IMR-90 (cell line): ENCODE results near the gene TDRKH. TPM values are rescaled to one million over a fixed set of nuclear protein-coding genes. Genes with fewer than 3 reads are reported as not detected.

Source experiments
- ATAC-seq: fragments of 200-7000 bp; cut with Tn5 transposase; 2 replicates; pipeline ENCODE4 v1.9.1; 2020; ENCODE audit warnings: low read depth, mild to moderate bottlenecking, moderate library complexity
- BruUV-seq: library from RNA; stranded (reverse); fragments of 400-500 nt; replicated peaks from 2 replicates; lab custom pipeline; 2021; lab: Mats Ljungman, UMichigan
- CTCF ChIA-PET: fragments of 300-600 bp; formaldehyde crosslinking; extraction: SDS; loops from one replicate; lab custom pipeline; 2021; ENCODE audit warnings: antibody characterized with exemption; lab: Yijun Ruan, JAX
- POLR2A ChIA-PET: fragments of 300-600 bp; sonication (Branson Sonifier 250); formaldehyde crosslinking; loops from one replicate; lab custom pipeline; 2022; ENCODE audit warnings: antibody characterized with exemption; ENCODE audit not compliant: unreplicated experiment; lab: Charles Lee
- DNase-seq: peaks from one replicate; pipeline ENCODE4 v3.0.0; 2013
- H2AFZ ChIP-seq: replicated peaks from 2 replicates; pipeline ENCODE3; 2013; ENCODE audit warnings: low read length, mild to moderate bottlenecking; ENCODE audit not compliant: poor library complexity
- H2AK5ac ChIP-seq: 2 replicates; pipeline ENCODE4 v1.6.1; 2013; ENCODE audit warnings: low read depth, low read length, inconsistent platforms
- H2AK9ac ChIP-seq: replicated peaks from 2 replicates; pipeline ENCODE3; 2013; ENCODE audit warnings: mild to moderate bottlenecking, low read depth, low read length, moderate library complexity; ENCODE audit not compliant: poor library complexity
- H2BK120ac ChIP-seq: 2 replicates; pipeline ENCODE4 v1.6.1; 2013; ENCODE audit warnings: low read depth, low read length, inconsistent platforms
- H2BK15ac ChIP-seq: 3 replicates; pipeline ENCODE4 v1.6.1; 2013; ENCODE audit warnings: low read depth, low read length, inconsistent platforms
- H2BK20ac ChIP-seq: 2 replicates; pipeline ENCODE4 v1.6.1; 2013; ENCODE audit warnings: low read depth, mild to moderate bottlenecking, inconsistent platforms, low read length, moderate library complexity
- H2BK5ac ChIP-seq: 2 replicates; pipeline ENCODE4 v1.6.1; 2013; ENCODE audit warnings: mild to moderate bottlenecking, low read depth, low read length, inconsistent platforms; ENCODE audit not compliant: poor library complexity, severe bottlenecking
- H3K14ac ChIP-seq: replicated peaks from 2 replicates; pipeline ENCODE4 v1.6.1; 2013; ENCODE audit warnings: low read depth, low read length, inconsistent platforms
- H3K18ac ChIP-seq: 2 replicates; pipeline ENCODE4 v1.6.1; 2013; ENCODE audit warnings: low read depth, low read length, control low read depth
- H3K23ac ChIP-seq: 2 replicates; pipeline ENCODE4 v1.6.1; 2013; ENCODE audit warnings: low read depth, low read length, inconsistent platforms
- H3K27ac ChIP-seq: 2 replicates; pipeline ENCODE4 v1.5.1; 2013; ENCODE audit warnings: mild to moderate bottlenecking, control low read depth, low read length; ENCODE audit not compliant: insufficient read depth
- H3K27me3 ChIP-seq: 2 replicates; pipeline ENCODE4 v1.6.1; 2013; ENCODE audit warnings: low read length; ENCODE audit not compliant: control insufficient read depth, insufficient read depth
- H3K36me3 ChIP-seq: 2 replicates; pipeline ENCODE4 v1.6.1; 2013; ENCODE audit warnings: low read length, mixed read lengths; ENCODE audit not compliant: control insufficient read depth, insufficient read depth
- H3K4ac ChIP-seq: 2 replicates; pipeline ENCODE4 v1.6.1; 2013; ENCODE audit warnings: low read depth, low read length, inconsistent platforms
- H3K4me1 ChIP-seq: 2 replicates; pipeline ENCODE4 v1.6.1; 2013; ENCODE audit warnings: low read length, mixed read lengths; ENCODE audit not compliant: control insufficient read depth, insufficient read depth
- H3K4me2 ChIP-seq: 2 replicates; pipeline ENCODE4 v1.6.1; 2013; ENCODE audit warnings: low read depth, mild to moderate bottlenecking, control low read depth, low read length, moderate library complexity
- H3K4me3 ChIP-seq: 2 replicates; pipeline ENCODE4 v1.5.1; 2013; ENCODE audit warnings: low read depth, mild to moderate bottlenecking, control low read depth, low read length, moderate library complexity; ENCODE audit not compliant: insufficient read depth
- H3K56ac ChIP-seq: 2 replicates; pipeline ENCODE4 v1.6.1; 2013; ENCODE audit warnings: low read length, inconsistent platforms; ENCODE audit not compliant: insufficient read depth; ENCODE audit errors: extremely low read depth
- H3K79me1 ChIP-seq, 2 experiments: 2 replicates each; pipeline ENCODE4 v1.6.1; 2013; ENCODE audit warnings: low read length in 2 of 2, inconsistent platforms in 1 of 2, low read depth in 1 of 2
- H3K9ac ChIP-seq: 2 replicates; pipeline ENCODE4 v1.6.1; 2013; ENCODE audit warnings: low read depth, low read length, control low read depth
- H3K9me1 ChIP-seq: 2 replicates; pipeline ENCODE4 v1.6.1; 2013; ENCODE audit warnings: low read length, inconsistent platforms; ENCODE audit not compliant: insufficient read depth
- H3K9me3 ChIP-seq: 2 replicates; pipeline ENCODE4 v1.6.1; 2013; ENCODE audit warnings: low read length; ENCODE audit not compliant: control insufficient read depth, insufficient read depth
- H4K20me1 ChIP-seq: 2 replicates; pipeline ENCODE4 v1.6.1; 2013; ENCODE audit warnings: low read length, inconsistent platforms; ENCODE audit not compliant: insufficient read depth
- H4K5ac ChIP-seq: 2 replicates; pipeline ENCODE4 v1.6.1; 2013; ENCODE audit warnings: mild to moderate bottlenecking, low read depth, low read length, control low read depth
- H4K8ac ChIP-seq, 2 experiments: 2 replicates each; pipeline ENCODE4 v1.6.1; 2013; ENCODE audit warnings: low read depth in 2 of 2, low read length in 2 of 2, control low read depth in 1 of 2, inconsistent platforms in 1 of 2
- H4K91ac ChIP-seq: 2 replicates; pipeline ENCODE4 v1.6.1; 2013; ENCODE audit warnings: low read depth, low read length, inconsistent platforms; ENCODE audit not compliant: insufficient read depth
- BHLHE40 ChIP-seq: fragments of 150-350 bp; IDR thresholded peaks from 2 replicates; pipeline ENCODE4 v1.6.1; 2016; ENCODE audit warnings: mild to moderate bottlenecking, low read depth, low read length
- FOS ChIP-seq: fragments of 150-350 bp; IDR thresholded peaks from 2 replicates; pipeline ENCODE4 v1.6.1; 2016; ENCODE audit warnings: low read depth, low read length
- MAFK ChIP-seq: IDR thresholded peaks from 2 replicates; pipeline ENCODE4 v1.6.1; 2012; ENCODE audit warnings: low read depth, low read length, improper control_type of control experiment
- MXI1 ChIP-seq: IDR thresholded peaks from 2 replicates; pipeline ENCODE4 v1.6.1; 2012; ENCODE audit warnings: low read depth, mild to moderate bottlenecking, low read length, moderate library complexity, borderline replicate concordance
- POLR2A ChIP-seq: IDR thresholded peaks from 2 replicates; pipeline ENCODE4 v1.6.1; 2012; ENCODE audit warnings: mild to moderate bottlenecking, low read depth, low read length
- RCOR1 ChIP-seq: IDR thresholded peaks from 2 replicates; pipeline ENCODE4 v1.6.1; 2012; ENCODE audit warnings: mild to moderate bottlenecking, low read length, improper control_type of control experiment; ENCODE audit not compliant: insufficient replicate concordance
- RFX5 ChIP-seq: IDR thresholded peaks from 2 replicates; pipeline ENCODE4 v1.8.0; 2012; ENCODE audit warnings: low read depth, mild to moderate bottlenecking, low read length, moderate library complexity
- SMC3 ChIP-seq: fragments of 150-350 bp; IDR thresholded peaks from 2 replicates; pipeline ENCODE4 v1.6.1; 2016; ENCODE audit warnings: low read depth, mild to moderate bottlenecking, antibody characterized with exemption, low read length, moderate library complexity
- WGBS, 2 experiments: methylation state at CpG; one replicate each; pipeline versions ENCODE4 v1.1.5 to v1.1.7; 2013; ENCODE audit warnings: missing lambda C conversion rate in 2 of 2; ENCODE audit not compliant: insufficient read length in 1 of 2; ENCODE audit errors: extremely low coverage in 2 of 2; 5-methylcytosine and 5-hydroxymethylcytosine counted together
- dilution Hi-C: fragments of 300-500 bp; cut with HindIII; formaldehyde crosslinking; loops from one replicate; pipeline ENCODE4 v1.14.3; 2018; ENCODE audit warnings: low sequenced_read_pairs; ENCODE audit not compliant: unreplicated experiment
- in situ Hi-C: fragments of 300-500 bp; cut with MboI; formaldehyde crosslinking; loops from 3 replicates; pipeline ENCODE4 v1.14.3; 2019; ENCODE audit warnings: low sequenced_read_pairs, inconsistent platforms, mixed read lengths
- intact Hi-C: fragments of 100-400 bp; cut with micrococcal nuclease; formaldehyde crosslinking; loops from 2 replicates; pipeline ENCODE4 v1.10.0; 2022
- polyA plus RNA-seq, 3 experiments: library from polyadenylated mRNA; depleted of rRNA; stranded (reverse); fragments of >200 nt; gene quantifications; 2 replicates each; pipeline ENCODE4 v1.2.3, GENCODE V29; 2012; ENCODE audit warnings: low replicate concordance in 1 of 3
- total RNA-seq: library from RNA; depleted of rRNA; stranded (reverse); fragments of >200 nt; gene quantifications from 2 replicates; pipeline ENCODE4 v1.2.3, GENCODE V29; 2012

Gene TDRKH
- total and polyA plus RNA-seq, 2 of the 4 experiments (the other 2 are of a cell fraction) = 1.2 to 2.2 TPM

- no TSS peak for BruUV-seq
These were observed 25.5 kb upstream of the TDRKH start for GRCh38 chr1:151815716-151816327.

More at GRCh38 chr1:151815716-151816327, 25.5 kb upstream of the TDRKH start:
- H2BK15ac ChIP-seq = no peak overlapping the region
- intact Hi-C loops = no loop called here
- no peak overlapping the region for H3K14ac ChIP-seq
- no peak overlapping the region for H2BK5ac ChIP-seq
- H3K4me2 ChIP-seq = no peak overlapping the region
- no peaks in the 10 kb centered on the region for H3K9me1 ChIP-seq
- in situ Hi-C loops = no loop called here
- ChIA-PET CTCF (no interaction called here), POLR2A (no interaction called here)
- no peak overlapping the region for H3K4ac ChIP-seq
- H2BK120ac ChIP-seq = no peak overlapping the region
- ATAC-seq (no peak), DNase-seq (no peak)
- no peak overlapping the region for H3K9ac ChIP-seq
- no peak overlapping the region for H3K56ac ChIP-seq
- TF ChIP-seq FOS (no peak), BHLHE40 (no peak), RCOR1 (no peak), SMC3 (no peak), MAFK (no peak), POLR2A (no peak), MXI1 (no peak), RFX5 (no peak)
- H3K27ac ChIP-seq = no peak overlapping the region
- H3K27me3 ChIP-seq = peaks cover 71% of the 10 kb centered on the region
- no peak overlapping the region for H3K4me3 ChIP-seq
- no peak overlapping the region for H2AK5ac ChIP-seq
- H4K8ac ChIP-seq = no peak overlapping the region
- dilution Hi-C loops = no loop called here
- no peak overlapping the region for H3K23ac ChIP-seq
- 72% methylated on average over 4 of the region's 12 CpGs; no CpG with 5 or more reads in 1 of the 2 experiments for WGBS, 2 experiments
- no peaks in the 10 kb centered on the region for H3K9me3 ChIP-seq
- H4K91ac ChIP-seq = no peak overlapping the region
- no peak overlapping the region for H2AFZ ChIP-seq
- H2AK9ac ChIP-seq = no peak overlapping the region
- no peaks in the 10 kb centered on the region for H3K79me1 ChIP-seq
- no peak overlapping the region for H2BK20ac ChIP-seq
- no peaks in the 10 kb centered on the region for H4K20me1 ChIP-seq
- H3K18ac ChIP-seq = no peak overlapping the region
- H4K5ac ChIP-seq = no peak overlapping the region
- no peaks in the 10 kb centered on the region for H3K36me3 ChIP-seq
- no peaks in the 10 kb centered on the region for H3K4me1 ChIP-seq
